ENCODE results near the gene NOX1.
"Not testable (repeated sequence)": the region's sequence is repeated elsewhere in the genome, so short reads cannot be mapped to it uniquely, and the experiment has no call there.

The NOX1 gene

GRCh38 chrX:100797359-100797758 lies 76.8 kb downstream of the NOX1 start:
- H3K27me3 Mint-ChIP-seq = peaks cover 35% of the 10 kb centered on the region
- no peaks in the 10 kb centered on the region for H3K9me3 Mint-ChIP-seq
- H3K4me1 Mint-ChIP-seq (ENCODE audit: low read depth) = no peaks in the 10 kb centered on the region
- H3K4me3 Mint-ChIP-seq = no peak overlapping the region
- no peaks in the 10 kb centered on the region for H3K36me3 Mint-ChIP-seq (ENCODE audit: low read depth)
- H3K27ac Mint-ChIP-seq = no peak overlapping the region
- DNase-seq = no peak

GRCh38 chrX:100796371-100796770 lies 77.8 kb downstream of the NOX1 start:
- H3K27me3 Mint-ChIP-seq = peaks cover 34% of the 10 kb centered on the region
- not testable (repeated sequence) for H3K4me3 Mint-ChIP-seq; H3K4me1 Mint-ChIP-seq (ENCODE audit: low read depth); H3K9me3 Mint-ChIP-seq; H3K27ac Mint-ChIP-seq; H3K36me3 Mint-ChIP-seq (ENCODE audit: low read depth); DNase-seq
